GM19328 (cell line): ENCODE data around the gene RALGPS1.

Experiments used
- ATAC-seq: cut with Tn5 transposase; IDR thresholded peaks from one replicate; pipeline ENCODE4 v1.9.1; 2021; ENCODE audit warnings: mild to moderate bottlenecking, moderate library complexity; ENCODE audit not compliant: unreplicated experiment

Gene RALGPS1, protein sequence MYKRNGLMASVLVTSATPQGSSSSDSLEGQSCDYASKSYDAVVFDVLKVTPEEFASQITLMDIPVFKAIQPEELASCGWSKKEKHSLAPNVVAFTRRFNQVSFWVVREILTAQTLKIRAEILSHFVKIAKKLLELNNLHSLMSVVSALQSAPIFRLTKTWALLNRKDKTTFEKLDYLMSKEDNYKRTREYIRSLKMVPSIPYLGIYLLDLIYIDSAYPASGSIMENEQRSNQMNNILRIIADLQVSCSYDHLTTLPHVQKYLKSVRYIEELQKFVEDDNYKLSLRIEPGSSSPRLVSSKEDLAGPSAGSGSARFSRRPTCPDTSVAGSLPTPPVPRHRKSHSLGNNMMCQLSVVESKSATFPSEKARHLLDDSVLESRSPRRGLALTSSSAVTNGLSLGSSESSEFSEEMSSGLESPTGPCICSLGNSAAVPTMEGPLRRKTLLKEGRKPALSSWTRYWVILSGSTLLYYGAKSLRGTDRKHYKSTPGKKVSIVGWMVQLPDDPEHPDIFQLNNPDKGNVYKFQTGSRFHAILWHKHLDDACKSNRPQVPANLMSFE

DNA sequence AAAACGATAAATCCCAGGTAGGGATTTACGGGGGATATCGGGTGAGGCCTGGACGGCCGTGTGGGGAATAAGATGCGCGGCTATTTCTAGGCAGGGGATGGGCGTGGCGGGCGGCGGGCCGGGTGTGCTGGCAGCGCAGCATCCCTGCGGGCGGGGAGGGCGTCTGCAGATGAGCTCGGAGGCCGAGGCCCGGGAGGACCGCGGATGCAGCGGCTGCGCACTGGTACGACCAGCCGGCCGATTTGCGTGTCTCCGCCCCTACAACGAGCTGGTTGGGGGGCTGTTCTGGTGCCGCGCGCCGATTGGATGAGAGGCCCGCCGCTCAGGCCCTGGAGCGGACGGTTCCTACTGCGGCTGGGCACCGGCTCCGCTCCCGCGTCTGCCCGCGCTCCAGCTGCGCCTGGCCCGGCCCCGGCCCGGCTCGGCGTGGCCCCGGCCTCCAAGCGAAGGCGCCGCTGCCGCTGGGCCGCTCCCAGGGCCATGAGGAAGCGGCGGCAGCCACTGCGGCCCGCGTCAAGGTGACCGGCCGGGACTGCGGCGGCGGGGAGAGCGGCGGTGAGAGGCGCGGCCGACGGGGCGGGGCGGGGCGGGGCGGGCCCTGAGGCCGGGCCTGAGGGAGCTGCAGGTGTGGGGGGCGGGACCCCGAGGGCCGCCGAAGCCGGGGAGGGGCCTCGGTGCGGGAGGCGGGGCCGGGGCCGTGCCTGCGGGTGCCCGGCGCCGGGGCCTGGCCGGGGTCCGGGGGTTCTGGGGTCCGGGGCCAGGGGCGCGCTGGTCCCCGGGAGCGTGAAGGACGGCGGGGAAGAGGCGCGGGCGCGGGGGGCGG is at the start of gene RALGPS1:
RALGPS1 (plus strand) TSS at position 325 of the 823 bp plus-strand sequence. CDS start 47,508 bp downstream, outside the sequence.
- ATAC-seq, result peak; percentile 96

DNA sequence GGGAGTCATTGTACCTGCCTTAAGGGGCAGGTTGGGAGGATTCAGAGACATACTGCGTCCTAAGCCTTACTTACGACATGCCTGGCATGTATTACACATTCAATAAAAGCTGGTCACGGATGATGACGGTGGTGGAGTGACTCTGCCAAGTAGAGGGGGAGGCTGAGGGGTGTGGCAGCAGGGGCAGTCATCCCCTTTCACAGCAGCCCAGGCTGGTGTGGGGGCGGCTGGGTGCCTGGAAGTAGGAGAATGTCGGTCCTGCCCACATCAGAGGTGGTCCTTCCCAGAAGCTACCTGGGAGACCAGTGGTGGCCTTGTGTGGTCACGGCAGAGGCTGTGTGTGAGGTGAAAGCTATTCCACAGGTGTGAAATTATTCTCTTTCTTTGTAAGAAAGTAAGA is 45.2 kb upstream of the RALGPS1 start:
- ATAC-seq, result no peak

DNA sequence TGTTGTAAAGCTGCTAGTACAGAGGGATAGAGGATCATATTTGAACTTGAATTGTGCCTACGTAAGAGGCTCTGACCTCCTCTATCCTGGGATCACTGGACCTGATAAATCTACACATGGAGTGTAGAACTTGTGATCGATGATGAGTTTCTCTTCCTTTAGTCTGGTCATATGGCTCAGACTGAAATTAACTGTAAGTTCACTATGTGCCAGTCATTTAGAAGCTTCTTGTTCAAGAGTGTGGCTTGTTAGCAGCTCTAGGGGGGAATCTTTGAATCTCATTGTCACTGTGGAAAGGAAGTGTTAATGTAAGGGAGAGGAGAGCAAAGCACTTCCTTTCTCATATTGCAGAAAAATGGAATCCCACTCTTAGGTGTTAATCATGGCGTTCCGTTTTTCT is 42.1 kb upstream of the RALGPS1 start:
- no peak for ATAC-seq

DNA sequence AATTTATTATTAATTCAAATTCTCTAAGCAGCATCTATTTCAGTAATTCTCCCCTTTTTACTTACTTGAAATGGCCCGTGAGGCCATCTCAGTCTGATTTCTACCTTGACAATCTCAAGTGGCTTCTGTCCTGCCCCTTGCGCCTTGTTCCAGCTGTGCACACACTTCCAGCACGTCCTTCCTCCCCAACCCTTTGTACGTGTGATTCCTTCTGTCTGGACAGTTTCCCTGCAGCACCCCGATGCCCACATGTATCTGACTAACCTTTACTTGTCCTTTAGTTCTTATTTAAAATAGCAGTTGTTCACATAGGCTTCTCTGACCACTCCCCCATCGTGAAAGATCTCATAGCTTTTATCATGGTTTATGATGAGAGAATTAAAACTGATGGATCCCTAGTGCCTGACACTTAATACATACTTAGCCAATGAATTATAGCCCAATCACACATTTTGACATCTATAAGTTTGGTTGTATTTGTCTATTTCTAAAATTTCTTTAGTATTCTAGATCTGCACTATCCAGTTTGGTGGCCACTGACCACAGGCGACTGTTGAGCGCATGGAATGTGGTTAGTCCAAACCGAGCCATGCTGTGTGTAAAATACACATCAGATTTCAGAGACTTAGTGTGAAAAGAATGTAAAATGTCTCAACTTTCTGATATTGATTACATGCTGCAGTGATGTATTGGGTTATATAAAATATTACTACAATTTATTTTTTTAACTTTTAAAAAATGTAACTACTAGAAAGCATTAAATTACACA is 39.9 kb upstream of the RALGPS1 start:
- ATAC-seq, result no peak

DNA sequence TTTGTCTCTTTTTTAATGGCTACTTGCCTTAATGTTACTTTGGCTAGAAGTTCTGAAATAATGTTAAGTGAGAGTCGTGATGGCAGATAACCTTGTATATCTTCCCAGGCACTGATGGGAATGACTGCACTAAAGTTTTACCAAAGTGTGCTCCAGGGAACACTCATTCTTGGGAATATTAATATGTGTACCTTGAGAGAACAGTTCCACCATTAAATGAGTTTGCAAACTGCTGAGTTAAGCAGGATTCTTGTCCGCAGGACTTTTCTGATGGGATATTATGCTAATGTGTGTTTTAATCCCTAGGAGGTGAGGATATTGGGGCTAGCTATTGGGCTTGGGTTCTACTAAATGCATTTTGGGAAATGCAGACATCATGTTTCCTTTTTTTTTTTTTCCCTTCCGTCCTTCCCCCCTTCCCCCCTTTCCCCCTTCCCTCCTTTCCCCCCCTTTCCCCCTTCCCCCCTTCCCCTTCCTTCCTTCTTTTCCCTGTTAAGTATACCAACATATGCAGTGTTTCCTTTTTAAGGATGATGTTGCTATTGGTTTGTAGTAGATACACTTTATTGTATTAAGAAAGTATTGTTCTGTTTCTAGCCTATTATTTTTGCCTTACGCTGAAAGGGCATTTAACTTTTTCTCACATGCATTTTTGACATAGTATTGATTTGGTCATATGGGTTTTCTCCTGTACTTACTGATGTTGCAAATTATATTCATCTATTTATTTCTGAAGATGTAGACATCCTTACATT is 38.6 kb upstream of the RALGPS1 start:
- no peak for ATAC-seq

DNA sequence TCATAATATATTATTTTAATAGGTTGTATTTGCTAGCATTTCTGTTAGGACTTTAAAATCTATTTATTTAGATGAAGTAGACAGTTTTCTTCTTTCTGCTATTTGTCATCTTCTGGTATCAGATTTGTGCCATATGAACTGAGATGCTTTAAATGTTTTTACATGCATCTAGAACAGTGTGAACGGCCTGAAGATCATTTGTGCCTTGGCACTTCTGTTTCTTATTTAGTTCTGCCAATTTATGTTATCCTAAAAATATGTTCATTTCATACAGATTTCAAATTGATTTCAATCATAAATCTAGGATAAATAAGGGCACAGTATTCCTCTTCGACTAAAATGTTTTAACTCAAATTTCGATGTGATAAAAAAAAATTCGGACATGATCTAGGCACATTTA is 38.1 kb upstream of the RALGPS1 start:
- ATAC-seq, result no peak

DNA sequence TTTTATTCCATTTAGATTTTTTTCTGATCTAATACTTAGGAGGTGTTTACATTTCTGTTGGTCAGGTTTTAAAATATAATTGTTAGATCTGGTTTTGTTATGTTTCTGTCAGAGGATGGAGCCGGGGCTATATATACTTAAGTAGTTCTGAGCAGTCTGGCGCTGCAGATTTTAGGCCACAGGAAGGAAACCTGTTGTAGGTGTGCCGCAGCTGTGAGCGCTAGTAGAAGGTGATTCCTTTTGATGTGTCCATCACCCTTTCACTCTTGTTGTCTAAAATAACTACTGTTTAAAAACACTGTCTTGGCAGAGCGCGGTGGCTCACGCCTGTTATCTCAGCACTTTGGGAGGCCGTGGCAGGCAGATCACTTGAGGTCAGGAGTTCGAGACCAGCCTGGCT is 37.2 kb upstream of the RALGPS1 start:
- no peak for ATAC-seq

DNA sequence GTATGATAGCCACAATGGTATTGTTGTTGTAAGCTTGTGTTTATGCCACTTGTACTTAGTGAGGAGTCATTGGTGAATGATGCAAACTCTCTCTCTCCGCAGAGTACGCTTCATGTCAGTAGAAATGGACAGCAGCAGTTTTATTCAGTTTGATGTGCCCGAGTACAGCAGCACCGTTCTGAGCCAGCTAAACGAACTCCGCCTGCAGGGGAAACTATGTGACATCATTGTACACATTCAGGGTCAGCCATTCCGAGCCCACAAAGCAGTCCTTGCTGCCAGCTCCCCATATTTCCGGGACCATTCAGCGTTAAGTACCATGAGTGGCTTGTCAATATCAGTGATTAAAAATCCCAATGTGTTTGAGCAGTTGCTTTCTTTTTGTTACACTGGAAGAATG is 35.3 kb upstream of the RALGPS1 start:
- no peak for ATAC-seq

DNA sequence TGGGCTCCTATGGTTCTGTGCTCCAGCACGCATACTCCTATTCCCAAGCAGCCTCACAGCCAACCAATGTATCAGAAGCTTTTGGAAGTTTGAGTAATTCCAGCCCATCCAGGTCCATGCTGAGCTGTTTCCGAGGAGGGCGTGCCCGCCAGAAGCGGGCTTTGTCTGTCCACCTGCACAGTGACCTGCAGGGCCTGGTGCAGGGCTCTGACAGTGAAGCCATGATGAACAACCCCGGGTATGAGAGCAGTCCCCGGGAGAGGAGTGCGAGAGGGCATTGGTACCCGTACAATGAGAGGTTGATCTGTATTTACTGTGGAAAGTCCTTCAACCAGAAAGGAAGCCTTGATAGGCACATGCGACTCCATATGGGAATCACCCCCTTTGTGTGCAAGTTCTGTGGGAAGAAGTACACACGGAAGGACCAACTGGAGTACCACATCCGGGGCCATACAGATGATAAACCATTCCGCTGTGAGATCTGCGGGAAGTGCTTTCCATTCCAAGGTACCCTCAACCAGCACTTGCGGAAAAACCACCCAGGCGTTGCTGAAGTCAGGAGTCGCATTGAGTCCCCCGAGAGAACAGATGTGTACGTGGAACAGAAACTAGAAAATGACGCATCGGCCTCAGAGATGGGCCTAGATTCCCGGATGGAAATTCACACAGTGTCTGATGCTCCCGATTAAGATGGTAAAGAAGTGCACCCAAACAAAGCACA is 34.2 kb upstream of the RALGPS1 start:
- ATAC-seq, result no peak

DNA sequence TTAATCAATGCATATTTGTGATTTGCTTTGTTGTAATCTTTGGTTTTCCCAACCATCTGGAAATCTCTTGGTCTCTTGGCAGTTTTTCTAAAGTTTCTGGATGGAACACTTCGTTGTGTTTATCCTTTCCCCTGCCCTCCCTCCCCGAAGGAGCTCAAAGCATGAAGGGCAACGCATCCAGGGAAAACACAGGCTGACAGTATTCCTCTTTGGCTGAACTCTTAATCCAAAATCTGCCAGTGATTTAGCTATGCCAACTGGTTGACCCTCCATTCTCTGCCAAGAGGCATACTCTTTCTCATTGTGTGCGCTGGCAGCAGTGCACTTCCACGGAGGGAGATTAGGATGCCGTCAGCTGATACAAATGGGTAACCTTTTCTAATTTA is 33.6 kb upstream of the RALGPS1 start:
- ATAC-seq, result no peak

DNA sequence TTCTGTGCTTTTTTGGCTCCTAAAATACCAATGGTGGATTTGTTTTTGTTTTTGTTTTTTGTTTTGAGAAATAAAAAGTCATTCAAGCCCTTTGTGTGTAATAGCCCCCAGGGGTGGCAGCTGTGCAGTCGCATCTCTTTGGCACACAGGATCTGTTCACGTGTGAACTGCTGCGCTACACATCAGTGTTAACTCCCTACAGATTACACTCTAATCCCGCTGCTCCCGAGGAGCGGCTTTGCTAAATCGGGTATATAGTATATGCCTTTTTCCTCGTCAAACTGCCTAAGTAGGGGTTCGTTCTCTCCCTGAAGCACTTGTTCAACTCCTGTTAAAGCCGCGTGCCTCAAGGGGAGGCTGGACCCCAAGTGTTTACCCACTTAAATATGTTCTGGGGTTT is 31.8 kb upstream of the RALGPS1 start:
- no peak for ATAC-seq

DNA sequence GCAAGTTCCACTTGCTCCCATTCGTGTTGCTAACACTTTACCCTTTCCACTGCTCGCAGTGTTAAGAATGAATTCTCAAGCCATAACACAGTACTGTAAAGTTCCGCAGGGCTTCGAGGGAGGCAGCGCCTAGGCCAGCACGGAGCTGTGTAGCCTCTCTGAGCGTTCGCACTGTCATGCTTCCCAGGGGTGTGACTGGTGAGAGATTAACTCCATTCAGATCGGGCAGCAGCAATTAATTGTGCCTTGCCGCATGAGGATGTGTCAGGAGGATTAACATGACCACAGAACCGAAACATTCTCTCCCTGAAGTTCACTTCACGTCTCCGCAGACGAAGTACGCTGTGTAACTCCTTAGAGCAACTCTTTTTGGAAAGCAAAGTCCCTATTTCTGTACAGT is 30.9 kb upstream of the RALGPS1 start:
- ATAC-seq, result no peak

DNA sequence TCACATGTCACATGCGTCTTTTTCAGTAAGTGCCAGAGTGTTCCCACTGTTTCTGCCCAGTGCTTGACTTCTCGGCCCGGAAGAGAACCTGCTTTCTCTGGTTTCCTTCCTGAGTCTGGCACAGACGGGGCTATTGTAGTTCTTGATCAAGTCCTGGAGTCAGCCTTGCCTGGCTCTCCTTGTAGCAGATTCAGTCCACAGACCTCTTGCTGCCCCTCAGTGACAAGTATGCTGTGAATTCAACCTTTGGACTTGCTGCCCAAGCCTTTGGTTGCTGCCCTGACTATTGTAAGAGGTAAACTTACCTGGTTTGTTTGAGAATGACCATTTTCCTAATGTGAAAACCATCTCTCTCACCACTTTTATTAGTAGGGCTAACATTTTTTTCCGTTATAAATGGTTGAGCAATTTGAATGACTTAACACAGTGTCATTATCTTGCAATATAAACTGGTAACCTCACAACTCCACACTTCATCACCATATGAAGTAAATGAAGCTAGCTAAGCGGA is 29.4 kb upstream of the RALGPS1 start:
- no peak for ATAC-seq

DNA sequence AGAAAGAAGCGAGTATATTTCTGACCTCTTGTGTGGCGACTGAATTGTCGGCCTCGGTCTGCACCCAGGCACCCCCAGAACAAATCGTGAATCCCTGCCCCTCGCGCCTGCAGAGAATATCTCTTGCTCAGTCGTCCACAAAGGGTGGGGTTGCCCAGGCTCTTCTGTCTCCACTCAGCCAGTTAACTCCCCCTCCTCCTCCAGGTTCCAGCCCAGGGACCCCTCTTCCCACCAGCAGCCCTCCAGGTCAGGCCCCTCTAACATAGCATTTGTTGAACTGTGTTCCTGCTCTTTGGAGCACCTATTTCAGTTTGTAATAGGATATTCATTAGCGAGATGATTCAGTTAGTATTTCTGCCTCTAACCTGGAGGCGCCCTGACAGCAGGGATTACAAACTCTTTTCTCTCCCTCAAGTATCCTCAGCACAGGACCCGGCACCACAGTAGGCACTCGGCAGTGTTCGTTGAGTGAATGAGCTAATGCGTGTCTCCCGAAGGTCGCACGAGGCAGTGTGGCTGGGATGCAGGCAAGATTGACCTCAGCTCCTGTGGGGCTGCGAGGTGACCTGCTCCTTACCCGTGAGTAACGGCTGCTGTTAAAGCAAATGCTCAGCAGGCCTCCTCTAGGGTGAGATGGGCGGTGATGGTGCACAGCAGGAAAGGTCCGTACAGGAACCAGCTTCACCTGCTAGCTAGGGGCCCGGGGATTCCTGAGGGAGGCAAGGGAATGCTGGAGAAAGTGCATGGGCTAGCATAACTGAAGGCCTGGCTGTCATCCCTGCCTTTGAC is 28.4 kb upstream of the RALGPS1 start:
- no peak for ATAC-seq

DNA sequence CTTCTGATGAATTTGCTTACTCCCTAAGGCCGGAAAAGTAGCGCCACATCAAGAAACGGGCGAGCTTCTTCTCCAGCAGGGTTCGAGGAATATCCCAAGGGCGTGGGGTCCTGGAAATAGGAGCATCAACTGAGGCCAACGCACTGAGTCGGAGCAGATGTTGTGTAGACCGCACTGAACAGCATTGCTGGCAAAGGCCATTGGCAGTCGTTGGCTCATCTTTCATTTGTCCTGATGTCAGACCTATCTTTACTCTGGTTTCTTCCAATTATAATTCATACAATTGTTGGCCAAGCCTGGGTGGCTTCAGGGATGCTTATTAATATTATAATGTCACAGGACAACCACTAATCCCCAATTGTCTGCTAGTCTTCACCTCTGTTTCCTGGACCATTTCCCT is 27.7 kb upstream of the RALGPS1 start:
- no peak for ATAC-seq

DNA sequence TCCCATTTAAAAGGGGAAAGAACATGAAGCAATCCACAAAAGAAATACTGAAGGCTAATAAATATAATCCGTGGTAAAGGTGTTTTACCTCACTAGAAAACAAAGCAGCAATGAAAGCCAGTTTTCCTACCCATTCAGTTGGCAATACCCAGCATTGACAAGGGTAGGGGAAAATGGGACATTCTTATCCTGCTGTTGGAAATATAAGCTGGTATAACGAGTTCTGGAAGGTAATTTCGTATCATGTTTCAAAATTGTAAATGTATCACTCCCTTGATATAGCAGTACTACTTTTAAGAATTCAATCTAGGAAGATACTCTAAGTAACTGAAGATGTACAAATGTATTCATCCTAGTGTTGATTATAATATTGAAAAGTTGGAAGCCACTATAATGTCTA is 22.9 kb upstream of the RALGPS1 start:
- no peak for ATAC-seq

DNA sequence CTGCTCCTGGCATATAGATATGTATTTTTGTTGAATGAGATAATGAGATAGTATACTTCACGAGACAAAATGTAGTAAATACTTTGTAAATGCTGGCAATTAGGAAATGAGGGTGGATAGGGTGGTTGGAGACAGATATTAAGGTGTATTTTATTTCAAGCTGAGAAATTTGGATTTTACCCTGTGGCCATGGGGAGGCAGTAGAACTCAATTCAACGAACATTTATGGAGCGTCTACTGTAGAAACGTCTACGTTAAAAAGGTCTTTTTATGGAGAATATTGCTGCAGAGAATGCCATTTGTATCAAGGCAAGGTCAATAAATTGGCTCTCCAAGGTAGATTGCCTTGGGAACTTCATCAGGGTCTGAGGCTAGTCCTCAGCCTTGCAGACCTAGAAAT is 21.5 kb upstream of the RALGPS1 start:
- ATAC-seq, result no peak

DNA sequence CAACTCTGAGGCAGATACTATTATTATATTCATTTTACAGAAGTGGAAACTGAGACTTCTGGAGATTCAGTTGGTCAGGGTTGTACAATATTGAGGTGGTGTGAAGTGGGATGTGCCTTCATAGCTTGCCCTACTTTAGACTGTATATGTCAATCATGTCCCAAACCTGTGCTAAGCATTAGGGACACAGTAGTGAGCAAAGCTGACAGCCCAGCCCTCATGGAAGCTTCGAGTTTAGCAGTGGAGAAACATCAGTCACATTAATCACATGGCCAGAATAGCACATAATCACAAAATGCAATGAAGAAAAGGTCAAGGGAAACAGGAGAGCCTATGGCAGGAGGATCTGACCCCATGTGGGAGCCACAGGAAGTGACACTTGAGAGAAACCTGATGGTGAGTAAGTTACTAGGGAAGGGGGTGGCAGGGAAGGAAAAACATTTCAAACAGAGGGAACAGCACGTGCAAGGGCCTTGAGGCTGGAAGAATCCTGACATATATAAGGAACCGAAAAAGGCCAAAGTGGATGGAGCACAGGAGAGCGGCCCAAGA is 20.5 kb upstream of the RALGPS1 start:
- ATAC-seq, result no peak

DNA sequence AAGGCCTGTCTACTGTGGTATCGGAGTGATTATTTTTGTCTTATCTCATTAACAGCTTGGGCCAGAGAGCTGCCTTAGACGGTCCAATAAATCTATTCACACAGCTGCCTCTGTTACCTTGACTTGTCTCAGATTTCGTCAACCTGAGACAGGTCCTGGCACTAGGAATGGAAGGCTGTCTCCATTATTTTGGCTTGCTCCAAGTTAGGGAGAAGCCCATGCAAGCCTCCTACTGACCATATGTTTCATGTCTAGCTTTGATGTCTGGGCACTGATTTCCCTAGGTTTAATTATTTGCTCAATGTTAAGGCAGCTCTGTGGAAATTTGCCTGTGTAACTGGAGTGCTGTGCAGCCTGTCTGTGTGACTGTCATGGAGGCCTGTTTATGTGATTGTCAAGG is 12.4 kb upstream of the RALGPS1 start:
- no peak for ATAC-seq
